IMR-90 (cell line): ENCODE data around the gene CRB1.

ENCODE experiments used
- CTCF ChIP-seq: conservative IDR thresholded peaks from 2 replicates; pipeline ENCODE4 v1.5.1; 2012; ENCODE audit warnings: mild to moderate bottlenecking, low read depth, low read length, improper control_type of control experiment
- USF2 ChIP-seq: fragments of 150-350 bp; IDR thresholded peaks from 2 replicates; pipeline ENCODE4 v1.6.1; 2017; ENCODE audit warnings: mild to moderate bottlenecking, antibody characterized with exemption, low read length, low read depth

GRCh38 chr1:197468543-197469175 is 200.6 kb downstream of the CRB1 start:
- TF ChIP-seq CTCF: no peak
- no peak for TF ChIP-seq USF2
